ENCODE data around the gene NOP14.
A peak's percentile ranks its signal among the peaks of the same experiment; 100 is the strongest.
"Not testable (repeated sequence)": the region's sequence is repeated elsewhere in the genome, so short reads cannot be mapped to it uniquely, and the experiment has no call there.

Gene NOP14

DNA sequence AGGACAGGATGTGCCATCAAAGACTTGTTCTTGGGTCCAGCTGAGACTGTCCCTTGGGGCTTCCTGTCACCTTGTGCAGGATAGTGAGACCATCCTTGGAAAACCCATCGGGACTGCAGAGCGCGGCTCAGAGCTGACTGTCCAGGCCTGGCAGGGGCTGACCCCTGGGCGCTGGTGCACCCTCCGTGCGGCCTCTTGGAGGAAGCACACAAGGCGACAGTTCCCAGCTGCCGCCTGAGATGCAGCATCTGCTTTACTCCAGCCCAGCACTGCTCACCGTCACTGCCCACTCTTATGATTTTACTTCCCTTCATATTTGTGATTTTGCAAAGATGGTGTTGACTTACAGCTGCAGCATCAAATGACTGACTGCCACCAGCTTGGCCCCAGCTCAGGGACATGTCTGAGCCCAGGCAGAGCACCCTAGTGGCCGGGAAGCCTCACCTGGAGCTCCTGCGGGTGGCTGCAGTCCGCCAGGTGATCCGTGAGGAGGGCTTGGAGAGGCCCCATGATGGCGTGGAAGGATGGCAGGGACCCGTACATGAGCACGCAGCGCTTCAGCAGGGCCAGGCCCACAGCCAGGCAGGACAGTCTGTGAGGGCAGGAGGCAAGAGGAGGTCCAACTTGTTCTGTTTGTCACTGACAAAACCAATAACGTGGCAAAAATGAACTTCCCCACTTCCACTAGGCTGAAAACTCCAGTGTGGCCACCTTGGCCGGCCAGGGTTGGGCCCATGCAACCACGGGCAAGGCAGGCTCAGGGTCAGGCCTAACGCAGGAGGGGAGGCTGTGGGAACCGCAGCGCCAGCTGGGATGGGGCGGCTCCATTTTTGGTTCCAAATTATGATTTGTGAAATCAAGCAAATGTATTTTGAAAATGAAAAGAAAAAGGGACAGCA, 21.8 kb downstream of the NOP14 start:
- no peak for DNase-seq

DNA sequence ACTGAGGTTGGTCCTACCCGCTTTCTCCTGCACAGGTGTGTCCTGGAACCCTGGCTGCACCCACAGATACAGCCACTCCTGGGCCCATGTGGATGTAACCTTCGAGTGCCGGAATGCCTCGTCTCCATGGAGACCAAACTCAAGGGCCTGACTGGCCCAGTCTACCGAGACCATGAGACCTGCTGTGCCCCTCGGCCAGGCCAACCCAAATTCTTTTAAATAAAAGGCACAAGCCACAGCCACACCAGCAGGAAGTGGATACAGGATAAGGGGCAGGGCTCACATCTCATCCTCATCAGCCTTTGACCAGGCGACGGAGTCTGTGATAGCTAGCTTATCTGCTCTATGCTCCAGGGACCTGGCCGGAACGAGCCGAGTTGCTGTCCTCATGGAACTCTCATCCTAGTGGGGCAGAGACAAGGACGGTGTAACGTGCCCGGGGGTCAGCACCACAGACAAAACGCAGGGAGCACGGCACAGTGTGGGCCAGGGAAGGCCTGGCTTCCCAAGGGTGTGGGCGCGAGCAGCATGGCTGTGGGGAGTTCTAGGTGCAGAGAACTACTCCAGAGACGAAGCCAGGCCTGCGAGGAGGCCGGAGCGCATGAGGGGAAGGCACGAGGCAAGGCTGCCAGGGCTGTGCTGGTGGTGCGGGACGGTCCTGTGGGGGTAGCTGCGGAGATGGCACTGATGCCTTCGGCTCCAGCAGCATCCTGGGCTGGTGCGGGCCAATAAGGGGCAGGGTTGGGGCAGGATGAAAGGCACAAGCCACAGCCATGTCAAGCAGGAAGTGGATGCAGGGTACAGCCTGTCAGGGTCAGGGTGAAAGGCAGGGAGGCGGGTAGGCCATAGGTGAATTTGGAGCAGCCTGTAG, 22.7 kb downstream of the NOP14 start:
- DNase-seq, result no peak

DNA sequence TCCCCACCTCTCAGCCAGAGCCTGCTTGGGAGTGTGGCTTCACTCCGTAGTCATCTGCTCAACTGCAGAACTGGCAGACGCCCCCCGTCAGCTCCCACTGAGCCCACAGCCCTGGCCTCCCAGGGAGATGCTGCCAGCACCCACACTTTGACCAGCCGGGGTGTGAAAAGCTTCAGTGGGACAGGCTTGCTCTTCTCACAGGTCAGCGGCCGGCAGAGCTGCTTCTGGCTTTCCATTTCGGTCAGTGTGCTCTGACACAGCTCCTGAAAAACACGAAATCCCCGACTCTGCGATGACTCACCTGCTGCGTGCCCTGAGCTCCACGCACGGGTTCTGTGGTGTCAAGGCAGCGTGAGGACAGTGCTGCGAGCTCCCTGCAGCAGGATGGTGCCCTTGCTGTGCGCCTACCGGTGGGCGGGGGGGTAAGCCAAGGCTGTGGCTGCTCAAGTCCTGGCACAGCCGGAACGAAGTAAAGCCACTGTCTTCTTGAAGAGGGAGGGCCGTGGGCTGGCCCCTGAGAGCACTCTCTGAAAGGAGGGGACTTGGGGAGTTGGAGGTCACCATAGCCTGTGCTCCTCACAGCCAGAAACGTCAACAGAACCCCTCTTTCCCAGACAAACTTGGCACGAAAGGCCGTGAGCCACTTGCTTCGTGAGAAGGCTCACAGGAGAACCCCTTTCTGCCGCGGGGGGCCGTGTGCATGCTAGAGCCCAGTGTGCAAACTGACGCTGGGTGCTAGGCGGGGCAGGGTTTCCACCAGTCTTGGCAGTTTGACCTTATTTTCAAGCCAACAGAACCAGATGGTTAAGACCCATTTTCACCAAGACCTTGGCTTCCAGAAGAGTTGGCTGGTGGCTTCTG, 23.6 kb downstream of the NOP14 start:
- no peak for DNase-seq

DNA sequence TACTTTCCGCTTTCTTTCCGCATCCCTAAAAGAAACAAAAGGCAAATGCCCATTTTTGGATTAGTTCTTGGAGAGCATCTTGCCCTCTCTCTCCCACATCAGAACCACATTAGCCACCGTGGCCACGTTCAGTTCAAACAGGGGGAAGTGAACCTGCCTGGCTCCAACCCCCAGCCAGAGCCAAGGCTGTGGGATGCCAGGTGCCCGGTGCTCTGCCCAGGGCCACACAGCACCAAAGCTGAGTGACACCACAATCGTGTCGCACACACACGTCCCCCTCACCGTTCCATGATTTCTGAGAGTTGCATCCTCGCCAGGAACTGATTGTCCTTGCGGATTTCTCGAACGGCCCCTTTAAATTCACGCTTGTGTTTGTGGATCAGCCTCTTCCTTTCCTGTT, 24.3 kb downstream of the NOP14 start:
- no peak for DNase-seq

DNA sequence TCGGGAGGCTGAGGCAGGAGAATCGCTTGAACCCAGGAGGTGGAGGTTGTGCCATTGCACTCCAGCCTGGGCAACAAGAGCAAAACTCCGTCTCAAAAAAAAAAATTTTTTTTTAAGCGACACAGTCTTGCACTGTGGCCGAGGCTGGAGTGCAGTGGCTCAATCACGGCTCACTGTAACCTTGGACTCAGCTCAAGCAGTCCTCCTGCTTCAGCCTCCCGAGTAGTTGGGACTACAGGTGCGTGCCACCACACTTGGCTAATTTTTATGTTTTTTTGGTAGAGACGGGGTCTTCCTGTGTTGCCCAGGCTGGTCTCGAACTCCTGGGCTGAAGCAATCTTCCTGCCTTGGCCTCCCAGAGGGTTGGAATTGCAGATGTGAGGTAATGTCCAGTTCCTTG, 24.8 kb downstream of the NOP14 start:
- DNase-seq, result not testable (repeated sequence)

DNA sequence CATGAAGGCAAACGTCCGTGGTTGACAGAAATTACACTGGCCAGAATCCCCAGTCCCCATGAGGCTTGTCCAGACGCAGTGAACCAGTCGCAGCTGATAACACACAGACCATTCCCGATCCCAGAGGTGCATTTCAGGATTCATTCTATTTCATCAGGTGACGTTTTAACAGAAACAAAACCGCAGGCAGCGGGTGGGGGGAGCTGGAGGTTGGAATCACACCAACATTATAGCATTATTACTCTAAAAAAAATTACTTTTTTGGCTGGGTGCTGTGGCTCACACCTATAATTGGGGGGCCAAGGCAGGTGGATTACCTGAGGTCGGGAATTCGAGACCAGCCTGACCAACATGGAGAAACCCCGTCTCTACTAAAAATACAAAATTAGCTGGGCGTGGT, 25.2 kb downstream of the NOP14 start:
- no peak for DNase-seq

DNA sequence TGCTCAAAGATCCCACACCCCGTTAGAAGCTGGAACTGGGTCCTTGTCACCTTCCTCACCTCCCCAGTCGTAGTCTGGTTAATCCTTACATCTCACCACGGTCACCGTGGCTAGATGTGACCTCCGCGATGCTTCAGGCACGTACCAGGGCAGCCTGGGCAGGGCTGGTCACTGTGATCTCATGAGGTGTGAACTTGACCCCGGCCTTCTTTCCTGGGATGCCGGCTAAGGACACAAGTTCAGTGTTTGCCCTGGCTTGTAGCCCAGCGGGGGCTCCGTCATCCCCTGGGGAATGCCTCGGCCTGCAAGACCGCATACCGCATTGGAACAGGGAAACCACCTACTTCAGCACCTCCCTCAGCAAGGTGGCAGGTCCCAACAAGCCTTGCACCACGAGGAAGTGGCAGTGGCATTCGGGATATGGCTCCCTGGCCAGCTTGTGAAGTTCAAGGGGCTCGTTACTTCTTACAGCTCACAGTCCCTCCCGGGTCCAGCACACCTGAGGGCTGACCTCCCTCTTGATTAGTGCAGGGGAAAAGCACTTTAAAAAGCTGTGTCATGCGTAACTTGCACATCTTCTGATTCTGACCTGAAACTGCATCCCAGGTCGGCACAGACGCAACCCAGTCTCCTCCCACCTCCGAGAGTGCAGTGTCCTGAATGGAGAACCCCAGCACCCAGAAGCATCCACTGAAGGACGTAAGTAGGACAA, 25.9 kb downstream of the NOP14 start:
- DNase-seq, result no peak

DNA sequence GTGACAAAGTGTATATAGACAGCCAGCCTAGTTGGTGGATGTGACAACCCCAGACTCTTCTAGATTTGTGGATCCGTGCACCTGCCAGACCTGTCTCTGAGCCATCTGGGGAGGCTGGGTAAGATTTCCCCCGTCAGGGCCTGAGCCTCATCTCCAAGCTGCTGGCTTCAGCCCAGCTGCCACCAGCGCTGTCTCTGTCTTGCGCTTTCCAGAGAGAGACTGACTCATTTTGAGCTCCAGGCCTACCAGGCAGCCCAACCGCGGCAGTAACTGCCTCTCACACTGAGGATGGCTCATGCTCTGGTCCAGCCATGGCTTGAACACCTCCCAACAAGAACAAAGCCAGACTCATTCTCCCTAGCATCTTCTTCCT, 26.4 kb downstream of the NOP14 start:
- DNase-seq, result no peak

DNA sequence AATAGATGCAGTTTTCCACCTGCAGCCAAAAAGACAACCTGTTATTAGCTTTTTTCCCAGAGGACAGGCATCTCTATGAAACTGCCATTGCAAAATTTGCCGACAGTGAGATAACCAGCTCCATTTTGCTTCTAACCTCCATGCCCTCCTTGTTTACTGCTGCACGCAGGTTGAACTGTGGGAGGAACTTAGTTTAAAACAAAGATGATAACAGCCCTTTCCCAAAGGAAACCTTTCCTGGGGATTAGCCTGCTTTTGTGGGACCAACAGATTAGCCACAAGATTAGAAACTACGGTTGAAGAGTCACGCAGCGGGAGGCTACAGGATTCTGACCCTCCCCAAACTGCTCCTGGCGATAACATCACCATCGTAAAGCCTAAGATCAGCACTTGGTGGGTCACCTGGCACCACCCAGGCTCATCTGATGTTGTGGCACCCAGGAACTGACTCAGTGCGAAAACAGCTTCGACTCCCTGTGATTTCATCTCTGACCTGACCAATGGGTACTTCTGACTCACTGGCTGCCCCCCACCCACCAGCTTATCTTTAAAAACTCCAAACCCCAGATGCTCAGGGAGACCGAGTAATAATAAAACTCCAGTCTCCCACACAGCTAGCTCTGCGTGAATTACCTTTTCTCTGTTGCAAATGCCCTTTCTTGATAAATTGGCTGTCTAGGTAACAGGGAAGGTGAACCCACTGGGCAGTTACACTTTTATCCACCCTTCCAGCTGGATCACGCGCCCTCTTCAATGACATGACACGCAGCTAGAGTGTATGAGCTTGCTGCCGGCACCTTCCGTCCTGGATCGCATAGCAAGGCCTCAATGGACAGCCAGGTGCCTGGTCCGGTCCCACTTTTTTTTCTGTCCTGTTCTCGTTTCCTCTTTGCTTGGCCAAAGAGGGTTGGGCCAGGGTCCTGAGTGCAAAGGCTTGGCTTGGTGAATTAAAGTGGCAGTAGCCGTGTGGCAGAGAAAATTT, 27.2 kb downstream of the NOP14 start:
- no peak for DNase-seq

DNA sequence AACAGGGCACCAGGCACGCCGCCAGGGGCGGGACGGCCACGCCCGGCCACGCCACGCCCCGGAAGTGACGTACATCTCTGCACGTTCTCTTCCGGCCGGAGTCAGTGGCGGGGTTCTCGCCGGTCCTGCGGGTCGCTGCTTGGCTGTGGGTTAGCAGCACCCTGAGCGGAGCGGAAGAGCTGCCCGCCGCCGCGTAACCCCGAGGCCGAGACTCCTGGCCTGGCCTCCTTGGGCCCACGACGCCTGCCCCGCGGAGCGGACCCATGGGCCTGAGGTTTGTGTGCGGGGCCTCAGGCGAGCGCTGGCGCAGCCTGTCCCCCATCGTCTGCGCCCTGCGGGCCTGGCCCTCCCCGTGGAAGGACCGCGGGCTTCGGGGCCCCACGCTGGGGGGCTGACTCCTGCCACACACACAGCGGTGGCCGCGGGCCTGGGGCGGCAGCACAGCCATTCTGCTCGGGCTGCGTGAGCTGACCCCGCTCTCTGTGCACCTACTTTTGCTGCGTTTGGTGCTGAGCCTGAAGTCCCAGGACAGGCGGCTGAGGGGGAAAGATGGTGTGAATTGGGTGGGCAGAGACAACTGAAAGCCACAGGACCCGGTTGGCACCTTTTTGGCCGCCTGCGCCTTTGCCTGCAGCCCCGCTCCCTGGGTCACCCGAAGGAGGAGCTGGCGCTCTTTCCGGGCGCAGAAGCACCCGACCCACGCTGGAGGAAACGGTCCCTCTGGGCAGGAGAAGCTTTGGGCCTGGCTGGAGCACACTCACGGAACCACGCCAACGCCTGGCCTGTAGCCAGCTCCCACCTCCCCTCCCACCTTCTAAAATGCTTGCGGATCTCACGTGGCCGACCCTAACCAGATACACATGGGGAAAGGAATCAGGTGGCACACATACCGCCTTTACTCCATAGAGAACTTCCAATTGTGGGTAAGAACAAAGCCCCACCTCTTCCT, 28.1 kb downstream of the NOP14 start:
- peak; percentile 78 for DNase-seq

DNA sequence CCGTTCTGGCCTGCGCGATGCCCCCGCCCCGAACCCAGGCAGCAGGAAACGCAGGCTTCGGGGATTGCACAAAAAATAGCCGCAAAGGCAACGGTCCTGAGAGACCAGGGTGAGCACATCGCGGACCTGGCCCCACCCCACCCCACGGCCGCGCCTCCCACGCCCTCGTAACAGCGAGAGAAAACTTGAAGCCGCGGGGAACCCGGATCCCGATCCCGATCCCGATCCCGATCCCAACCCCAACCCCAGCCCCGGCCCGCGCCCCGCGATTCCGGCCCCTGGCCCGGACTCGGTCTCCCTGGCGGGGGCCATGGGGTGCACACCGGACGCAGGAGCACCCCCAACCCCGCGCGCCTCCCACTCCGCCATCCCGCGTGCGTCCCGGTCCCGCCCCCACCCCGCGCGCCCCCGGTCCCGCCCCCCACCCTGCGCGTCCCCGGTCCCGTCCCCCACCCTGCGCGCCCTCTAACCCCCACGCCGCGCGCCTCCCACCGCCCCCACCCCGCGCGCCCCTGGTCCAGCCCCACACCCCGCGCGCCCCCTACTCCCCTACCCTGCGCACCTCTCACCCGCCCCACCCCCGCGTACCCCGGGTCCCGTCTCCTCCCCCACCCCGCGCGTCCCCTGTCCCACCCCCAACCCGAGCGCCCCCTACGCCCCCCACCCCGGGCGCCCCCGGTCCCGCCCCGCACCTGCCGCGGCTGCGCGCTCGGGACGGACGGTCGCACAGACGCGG, 29.0 kb downstream of the NOP14 start:
- no peak for DNase-seq

DNA sequence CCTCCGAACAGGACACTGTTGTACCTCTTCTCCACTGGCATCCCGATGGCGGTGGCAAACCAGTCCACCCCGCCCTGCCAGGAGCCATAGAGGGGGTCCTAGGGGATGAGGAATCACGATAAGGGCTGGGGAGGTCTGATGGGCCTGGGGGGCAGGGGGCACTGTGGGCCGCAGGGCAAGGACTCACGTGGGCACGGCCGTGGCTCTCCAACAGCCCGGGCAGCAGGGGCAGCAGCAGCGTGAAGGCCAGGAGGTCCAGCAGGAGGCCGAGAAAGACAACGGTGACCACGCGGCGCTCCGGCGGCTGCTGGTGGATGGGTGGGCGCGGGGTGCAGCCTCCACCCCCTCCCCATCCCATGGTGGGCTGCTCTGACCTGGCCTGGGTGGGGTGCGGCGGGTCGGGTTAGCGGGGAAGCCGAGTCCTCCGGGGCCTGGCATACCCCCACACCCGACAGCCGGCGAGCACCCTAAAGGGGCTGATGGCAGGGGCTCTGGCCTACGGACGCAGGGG, 29.6 kb downstream of the NOP14 start:
- DNase-seq, result no peak

DNA sequence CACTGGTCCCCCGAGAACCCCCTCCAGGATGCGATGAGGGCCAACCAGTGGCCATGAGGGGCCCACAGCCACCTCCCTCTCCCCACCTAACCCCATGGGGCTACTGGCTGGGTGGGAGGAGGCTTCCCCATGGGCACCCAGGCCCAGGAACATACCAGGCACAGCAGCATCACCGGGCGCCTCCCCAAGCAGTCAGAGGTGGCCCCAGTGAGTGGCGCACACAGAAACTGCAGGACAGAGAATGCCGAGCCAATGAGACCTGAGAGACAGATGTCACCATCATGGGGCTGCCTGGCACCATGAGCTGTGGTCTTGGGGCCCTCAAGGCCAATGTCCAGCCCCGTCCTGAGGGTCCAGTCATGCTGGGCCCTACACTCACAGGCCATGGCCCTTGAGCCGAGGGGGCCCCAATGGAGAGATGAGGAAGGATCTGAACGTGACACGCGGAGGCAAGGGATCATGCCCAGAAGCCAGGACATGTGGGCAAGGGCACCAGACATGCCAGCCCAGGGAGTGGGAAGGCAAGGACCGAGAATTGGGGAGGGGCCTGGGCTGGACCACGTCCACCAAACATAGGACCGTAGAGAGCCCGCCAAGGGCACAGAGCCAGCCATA, 30.1 kb downstream of the NOP14 start:
- no peak for DNase-seq

DNA sequence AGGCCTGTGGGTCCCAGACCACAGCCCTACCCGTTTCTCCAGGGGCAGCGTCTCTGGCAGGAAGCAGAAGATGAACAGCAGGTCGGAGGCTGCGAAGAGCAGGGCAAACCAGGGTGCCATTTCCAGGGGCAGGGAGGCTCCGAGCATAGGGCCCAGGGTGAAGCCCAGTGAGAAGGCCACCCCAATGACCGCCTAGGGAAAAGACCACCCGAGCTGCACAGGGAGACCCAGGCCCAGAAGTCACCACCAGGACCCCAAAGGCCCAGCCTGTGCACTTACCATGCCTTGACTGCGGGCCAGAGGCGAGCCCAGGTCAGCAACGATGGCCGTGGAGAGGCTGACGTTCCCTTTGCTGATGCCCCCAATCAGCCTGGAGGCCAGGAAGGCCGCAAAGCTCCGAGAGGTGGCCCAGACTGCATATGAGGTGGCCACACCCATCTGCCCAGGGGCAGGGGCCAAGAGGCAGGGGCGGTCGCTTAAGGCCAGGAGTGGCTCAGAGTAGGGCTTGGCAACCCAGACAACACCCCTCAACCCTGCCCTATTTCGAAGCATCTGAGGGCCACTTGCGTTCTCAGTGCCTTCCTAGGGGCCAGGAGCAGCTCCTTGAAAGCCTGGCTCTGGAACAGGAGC, 30.8 kb downstream of the NOP14 start:
- DNase-seq, result no peak

DNA sequence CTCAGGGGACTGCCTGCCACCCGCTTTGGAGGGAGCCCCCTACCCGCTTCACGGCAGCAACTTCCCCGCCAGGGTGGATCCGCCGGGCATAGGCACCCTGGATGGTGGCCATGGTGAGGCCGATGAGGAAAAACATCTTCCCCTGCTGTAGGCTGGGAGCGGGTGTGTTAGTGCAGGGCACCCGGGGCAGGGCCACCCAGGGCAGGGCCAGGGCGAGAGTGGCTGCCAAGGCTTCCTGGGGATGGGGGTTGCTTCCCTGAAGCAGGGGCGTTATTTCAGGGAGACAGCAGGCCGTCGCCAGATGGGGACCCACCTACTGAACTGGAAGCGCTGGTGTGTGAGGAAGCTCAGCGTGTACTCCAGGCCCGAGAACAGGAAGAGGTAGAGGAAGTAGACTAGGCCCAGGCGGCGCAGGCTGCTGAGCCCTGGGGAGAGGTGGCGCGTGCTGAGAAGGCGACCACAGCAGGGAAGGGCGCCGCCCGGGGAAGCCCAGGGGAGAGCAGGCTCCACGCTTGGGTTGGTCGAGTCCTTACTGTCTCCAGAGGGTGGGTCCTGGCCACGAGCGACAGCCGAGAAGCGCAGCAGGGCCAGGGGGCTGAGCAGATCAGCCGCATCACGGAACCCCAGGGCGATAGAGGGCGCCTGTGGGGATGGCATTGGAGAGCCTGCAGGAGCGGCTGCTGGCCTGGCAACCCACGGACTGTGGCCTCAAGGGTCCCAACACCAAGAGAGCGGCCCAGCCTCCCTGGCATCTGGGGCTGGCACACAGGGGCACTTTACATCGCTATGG, 31.5 kb downstream of the NOP14 start:
- no peak for DNase-seq

DNA sequence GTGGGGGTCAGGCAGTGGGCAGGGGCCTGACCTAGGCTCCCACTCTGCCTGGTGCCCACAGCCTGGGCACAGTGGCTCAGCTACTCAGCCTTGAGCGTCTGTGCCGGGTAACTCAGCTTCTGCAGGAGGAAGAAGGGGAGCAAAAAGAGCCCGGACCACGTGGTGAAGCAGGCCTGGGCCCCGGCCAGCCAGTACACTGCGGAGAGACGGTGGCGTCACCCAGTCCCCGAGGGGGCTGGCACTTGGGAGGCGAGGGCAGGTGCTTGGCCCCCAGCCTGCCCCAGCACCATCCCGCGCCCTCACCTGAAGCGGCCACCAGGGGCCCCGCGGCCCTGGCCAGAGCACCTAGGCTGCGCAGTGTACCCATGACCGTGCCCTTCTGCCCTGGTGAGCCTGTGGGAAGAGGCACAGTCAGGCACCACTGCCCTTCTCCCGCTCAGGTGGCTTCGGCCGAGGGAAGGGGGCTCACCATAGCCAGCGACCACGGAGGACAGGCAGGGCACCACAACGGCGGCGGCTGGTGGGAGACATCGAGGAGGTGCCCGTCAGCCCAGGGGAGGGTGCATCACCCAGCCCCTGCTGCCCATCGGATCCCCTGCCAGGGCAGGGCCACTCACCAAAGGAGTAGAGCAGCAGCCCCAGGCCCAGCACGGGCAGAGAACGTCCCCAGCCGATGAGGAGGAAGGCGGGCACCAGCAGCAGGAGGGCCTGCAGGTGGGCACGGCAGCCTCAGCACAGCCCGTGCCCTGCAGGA, 32.3 kb downstream of the NOP14 start:
- no peak for DNase-seq
